ENCODE data around the gene CSRP1.

CSRP1 gene

GRCh38 chr1:201456499-201457309, 50.2 kb downstream of the CSRP1 start:
- no peak for DNase-seq (ENCODE audit: low spot score)

DNA sequence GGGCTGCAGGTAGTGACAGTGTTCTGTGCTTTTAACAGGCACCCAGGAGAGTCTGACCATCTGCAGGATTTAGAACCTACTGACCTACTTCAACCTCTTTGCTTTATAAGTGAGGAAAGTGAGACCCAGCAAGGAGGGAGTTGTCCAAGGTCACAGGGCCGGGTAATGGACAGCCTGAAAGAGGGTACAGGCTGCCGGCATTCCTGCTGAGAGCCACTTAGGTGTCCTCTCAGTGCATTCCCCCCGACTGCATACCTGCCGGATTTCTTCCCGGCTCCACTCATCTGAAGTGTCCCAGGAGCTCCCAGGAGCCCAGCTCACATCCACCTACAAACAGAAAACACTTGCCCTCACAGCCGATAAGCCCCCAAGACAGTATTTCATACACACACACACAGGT, 51.8 kb downstream of the CSRP1 start:
- DNase-seq (ENCODE audit: low spot score) = no peak

DNA sequence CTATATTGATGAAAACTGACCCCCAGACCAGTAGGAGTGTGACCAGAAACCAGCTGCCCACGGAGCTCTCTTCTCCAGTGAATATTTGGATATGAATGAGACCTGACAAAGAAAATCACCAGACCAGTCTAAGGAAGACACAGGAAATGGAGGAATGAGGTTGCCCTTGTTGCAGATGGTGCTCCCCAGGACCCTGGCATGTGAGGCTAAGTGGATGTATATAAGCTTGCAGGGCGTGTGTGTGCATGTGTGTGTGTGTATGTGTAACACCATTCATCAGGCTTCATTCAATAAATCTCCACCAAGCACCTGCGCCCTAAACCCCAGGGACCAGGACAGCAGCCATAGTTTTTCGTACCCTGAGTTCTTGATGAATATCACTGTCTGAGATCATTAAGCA, 52.3 kb downstream of the CSRP1 start:
- DNase-seq (ENCODE audit: low spot score) = no peak

DNA sequence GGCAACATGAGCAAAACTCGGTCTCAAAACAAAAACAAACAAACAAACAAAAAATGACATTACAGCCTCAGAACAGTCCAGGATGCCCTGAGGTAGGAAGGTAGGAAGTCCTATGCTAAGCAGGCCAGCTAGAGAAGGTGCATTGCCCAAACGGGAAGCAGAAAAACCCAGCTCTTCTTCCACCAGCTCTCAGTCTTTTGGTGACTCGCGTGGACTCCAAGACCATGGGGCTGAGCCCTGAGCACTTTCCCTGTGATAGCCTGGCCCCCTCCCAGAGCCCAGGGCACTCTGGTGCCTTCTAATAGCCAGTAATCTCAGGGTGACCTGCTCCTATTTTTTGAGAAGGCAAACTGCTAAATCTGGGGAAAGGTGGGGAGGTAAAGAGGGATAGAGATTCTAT, 54.1 kb downstream of the CSRP1 start:
- peak; percentile 17 for DNase-seq (ENCODE audit: low spot score)

GRCh38 chr1:201450721-201451291, 56.1 kb downstream of the CSRP1 start:
- DNase-seq (ENCODE audit: low spot score) = peak; percentile 39

GRCh38 chr1:201448990-201449389, 57.9 kb downstream of the CSRP1 start:
- peak; percentile 31 for DNase-seq (ENCODE audit: low spot score)

DNA sequence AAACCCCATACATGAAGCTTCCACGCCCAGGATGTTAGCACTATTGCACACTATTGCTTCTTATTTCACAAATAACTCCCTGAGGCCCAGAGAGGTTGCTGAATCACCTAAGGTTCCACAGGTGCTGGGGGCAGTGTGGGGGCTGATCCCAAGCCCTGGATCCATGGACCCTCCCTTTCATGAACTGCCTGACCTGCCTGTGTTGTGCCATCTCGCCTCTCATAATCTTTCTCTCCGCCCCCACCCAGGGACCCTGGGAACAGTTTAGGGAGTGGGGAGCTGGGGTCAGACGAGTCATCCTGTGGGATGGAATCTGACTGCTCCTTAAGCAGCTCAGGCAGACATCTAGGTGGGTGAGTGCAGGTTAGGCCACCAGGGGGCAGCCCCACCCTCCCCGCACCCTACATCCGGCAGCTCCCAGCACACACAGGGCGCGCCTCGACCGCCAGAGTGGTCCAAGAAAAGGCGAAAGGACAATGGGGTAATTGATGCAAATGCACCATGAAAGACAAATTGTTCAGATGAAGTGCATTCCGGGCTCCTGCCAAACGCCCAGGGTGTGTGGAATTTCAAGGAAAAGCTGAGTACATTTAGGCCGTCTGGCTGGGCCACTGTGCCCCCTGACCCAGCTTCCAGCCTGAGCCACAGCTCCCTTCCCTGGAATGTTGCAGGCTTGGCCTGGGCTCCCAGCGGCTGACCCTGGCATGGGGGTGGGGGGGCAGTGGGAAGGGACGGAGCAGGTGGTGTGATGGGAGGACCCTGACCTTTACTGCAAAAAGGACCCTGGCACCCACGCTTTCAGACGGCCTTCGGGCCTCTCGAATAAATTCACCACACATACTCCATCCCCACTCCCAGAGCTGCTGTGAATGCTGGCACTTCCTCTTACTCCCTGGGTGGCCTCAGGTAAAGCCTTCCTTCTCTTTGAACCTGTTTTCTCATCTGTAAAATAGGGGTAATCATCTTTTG, 58.7 kb downstream of the CSRP1 start:
- DNase-seq (ENCODE audit: low spot score) = peak; percentile 92

GRCh38 chr1:201445310-201445709, 61.6 kb downstream of the CSRP1 start:
- no peak for DNase-seq (ENCODE audit: low spot score)

DNA sequence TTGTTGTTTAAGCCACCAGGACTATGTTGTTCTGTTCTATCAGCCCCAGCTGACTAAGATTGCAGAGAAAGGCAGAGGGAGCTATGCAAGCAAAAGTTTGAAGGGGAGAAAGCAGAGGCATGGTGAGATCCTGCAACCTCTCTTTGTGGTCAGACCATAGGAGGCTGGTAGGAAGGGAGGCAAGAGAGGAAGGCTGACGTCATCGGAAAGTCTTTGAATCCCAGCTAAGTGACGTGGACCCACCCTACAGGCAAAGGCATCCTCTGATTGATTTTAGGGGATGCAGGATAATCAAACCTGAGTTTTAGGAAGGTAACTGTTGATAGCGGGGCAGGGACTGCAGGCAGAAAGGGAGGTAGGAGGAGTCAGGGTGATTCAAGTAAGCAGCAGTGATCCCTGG, 62.1 kb downstream of the CSRP1 start:
- peak; percentile 20 for DNase-seq (ENCODE audit: low spot score)

GRCh38 chr1:201443747-201444146, 63.2 kb downstream of the CSRP1 start:
- peak; percentile 22 for DNase-seq (ENCODE audit: low spot score)

GRCh38 chr1:201436969-201437368, 70.0 kb downstream of the CSRP1 start:
- no peak for DNase-seq (ENCODE audit: low spot score)

GRCh38 chr1:201436393-201436792, 70.5 kb downstream of the CSRP1 start:
- DNase-seq (ENCODE audit: low spot score) = peak; percentile 42

- no peak for DNase-seq (ENCODE audit: low spot score)
These were observed 72.7 kb downstream of the CSRP1 start for GRCh38 chr1:201434266-201434665.

- DNase-seq (ENCODE audit: low spot score) = no peak
These were observed 73.3 kb downstream of the CSRP1 start for GRCh38 chr1:201433609-201434008.
